ENCODE measurements around the gene REPS1. TPM values are rescaled to one million over a fixed set of nuclear protein-coding genes. Genes with fewer than 3 reads are reported as not detected.

The REPS1 gene
- total and polyA plus RNA-seq, 7 donors = 13.0 to 23.9 (median 17.2) TPM

DNA sequence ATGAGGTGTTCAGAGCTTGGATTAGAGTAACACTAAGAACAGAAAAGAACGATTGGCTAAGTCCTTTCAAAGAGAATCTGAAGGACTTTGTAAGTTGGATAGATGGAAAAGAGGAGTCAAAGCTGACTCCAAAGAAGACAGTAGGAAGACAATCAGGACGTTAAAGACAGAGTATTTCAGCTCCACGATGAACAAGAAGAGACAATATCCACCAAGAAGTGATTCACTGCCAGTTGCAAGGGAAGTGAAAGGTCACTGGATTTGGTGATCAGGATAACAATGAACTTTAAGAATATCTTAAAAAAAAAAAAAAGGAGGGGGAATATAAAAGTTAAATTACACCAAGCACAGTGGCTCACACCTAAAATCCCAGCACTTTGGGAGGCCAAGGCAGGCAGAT lies 17.9 kb downstream of the REPS1 start:
- TF ChIP-seq, protein P1, sequence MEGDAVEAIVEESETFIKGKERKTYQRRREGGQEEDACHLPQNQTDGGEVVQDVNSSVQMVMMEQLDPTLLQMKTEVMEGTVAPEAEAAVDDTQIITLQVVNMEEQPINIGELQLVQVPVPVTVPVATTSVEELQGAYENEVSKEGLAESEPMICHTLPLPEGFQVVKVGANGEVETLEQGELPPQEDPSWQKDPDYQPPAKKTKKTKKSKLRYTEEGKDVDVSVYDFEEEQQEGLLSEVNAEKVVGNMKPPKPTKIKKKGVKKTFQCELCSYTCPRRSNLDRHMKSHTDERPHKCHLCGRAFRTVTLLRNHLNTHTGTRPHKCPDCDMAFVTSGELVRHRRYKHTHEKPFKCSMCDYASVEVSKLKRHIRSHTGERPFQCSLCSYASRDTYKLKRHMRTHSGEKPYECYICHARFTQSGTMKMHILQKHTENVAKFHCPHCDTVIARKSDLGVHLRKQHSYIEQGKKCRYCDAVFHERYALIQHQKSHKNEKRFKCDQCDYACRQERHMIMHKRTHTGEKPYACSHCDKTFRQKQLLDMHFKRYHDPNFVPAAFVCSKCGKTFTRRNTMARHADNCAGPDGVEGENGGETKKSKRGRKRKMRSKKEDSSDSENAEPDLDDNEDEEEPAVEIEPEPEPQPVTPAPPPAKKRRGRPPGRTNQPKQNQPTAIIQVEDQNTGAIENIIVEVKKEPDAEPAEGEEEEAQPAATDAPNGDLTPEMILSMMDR (IDR thresholded peaks at IDR 0.05) = no peak
- Histone ChIP-seq H3K36me3 (ENCODE audit: insufficient read depth in 1 of 2, low read depth in 1 of 2) (no peaks in the 10 kb centered on the region), H3K27me3 (ENCODE audit: insufficient read depth in 3 of 3, low read length in 2 of 3) (no peaks in the 10 kb centered on the region), H3K9me3 (no peaks in the 10 kb centered on the region), H3K27ac (no peak overlapping the region), H3K4me1 (peaks cover 45% of the 10 kb centered on the region), H3K4me3 (no peak overlapping the region)
- no peak for ATAC-seq
- 60 to 67% (median 63%) methylated on average over 3 of the region's 3 CpGs for WGBS, 3 donors
- no peak for DNase-seq
- intact Hi-C loops (cut with DNase I) = no loop called here

DNA sequence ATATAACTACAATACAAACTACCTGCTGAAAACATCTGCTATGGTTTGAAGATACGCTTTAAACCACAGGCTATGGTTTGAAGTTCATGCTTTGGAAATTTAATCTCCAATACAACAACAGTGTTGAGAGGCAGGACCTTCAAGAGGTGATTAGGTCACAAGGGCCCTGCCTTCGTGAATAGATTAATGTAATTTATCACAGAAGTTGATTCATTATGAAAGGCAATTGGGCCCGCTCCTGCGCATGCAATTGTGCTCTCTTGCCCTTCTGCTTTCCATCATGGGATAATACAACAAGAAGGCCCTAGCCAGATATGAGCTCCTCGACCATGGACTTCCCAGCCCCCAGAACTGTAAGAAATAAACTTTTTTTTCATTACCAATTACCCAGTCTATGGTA lies 21.2 kb downstream of the REPS1 start:
- 81 to 89% (median 81%) methylated on average over 5 of the region's 5 CpGs for WGBS, 3 donors
- no peaks in the 10 kb centered on the region for H3K9me3 ChIP-seq
- no peaks in the 10 kb centered on the region for H3K36me3 ChIP-seq (ENCODE audit: insufficient read depth in 1 of 2, low read depth in 1 of 2)
- H3K27ac ChIP-seq = no peak overlapping the region
- ATAC-seq (no peak), DNase-seq (no peak)
- intact Hi-C loops (cut with DNase I) = no loop called here
- peaks cover 25% of the 10 kb centered on the region for H3K4me1 ChIP-seq
- H3K4me3 ChIP-seq = no peak overlapping the region
- TF ChIP-seq, protein P1 (IDR thresholded peaks at IDR 0.05) = no peak
- H3K27me3 ChIP-seq (ENCODE audit: insufficient read depth in 3 of 3, low read length in 2 of 3) = no peaks in the 10 kb centered on the region

DNA sequence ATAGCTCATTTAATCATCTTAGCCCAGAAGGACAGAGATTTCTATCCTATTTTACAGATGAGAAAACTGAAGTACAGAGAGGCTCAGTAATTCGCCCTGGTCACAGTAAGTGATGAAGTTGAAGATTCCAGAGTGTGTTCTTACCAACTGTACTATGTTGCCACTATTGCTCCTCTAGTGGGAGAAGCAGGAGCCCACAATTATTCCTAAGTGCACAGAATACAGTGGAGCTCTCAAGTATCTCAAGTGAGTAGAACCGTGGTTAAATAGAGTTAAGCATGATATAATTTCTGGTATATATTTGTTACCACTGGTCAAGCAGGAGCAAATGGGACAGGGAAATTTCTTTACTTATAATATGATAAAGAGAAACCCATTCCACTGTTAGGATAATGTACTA lies 22.1 kb downstream of the REPS1 start:
- DNase-seq (no peak), ATAC-seq (no peak)
- H3K4me1 ChIP-seq = peaks cover 16% of the 10 kb centered on the region
- intact Hi-C loops (cut with DNase I) = no loop called here
- 89 to 97% (median 95%) methylated on average over 2 of the region's 2 CpGs for WGBS, 3 donors
- TF ChIP-seq, protein P1 (IDR thresholded peaks at IDR 0.05) = no peak
- H3K9me3 ChIP-seq = no peaks in the 10 kb centered on the region
- no peaks in the 10 kb centered on the region for H3K27me3 ChIP-seq (ENCODE audit: insufficient read depth in 3 of 3, low read length in 2 of 3)
- no peaks in the 10 kb centered on the region for H3K36me3 ChIP-seq (ENCODE audit: insufficient read depth in 1 of 2, low read depth in 1 of 2)
- H3K4me3 ChIP-seq = no peak overlapping the region
- H3K27ac ChIP-seq = no peak overlapping the region

GRCh38 chr6:138965291-138965874 lies 22.7 kb downstream of the REPS1 start:
- no peak overlapping the region for H3K4me3 ChIP-seq
- peaks cover 10% of the 10 kb centered on the region for H3K4me1 ChIP-seq
- H3K9me3 ChIP-seq = no peaks in the 10 kb centered on the region
- DNase-seq (no peak), ATAC-seq (no peak)
- TF ChIP-seq, protein P1 (IDR thresholded peaks at IDR 0.05) = no peak
- intact Hi-C loops (cut with DNase I) = no loop called here
- no peaks in the 10 kb centered on the region for H3K27me3 ChIP-seq (ENCODE audit: insufficient read depth in 3 of 3, low read length in 2 of 3)
- no peaks in the 10 kb centered on the region for H3K36me3 ChIP-seq (ENCODE audit: insufficient read depth in 1 of 2, low read depth in 1 of 2)
- 91 to 95% (median 94%) methylated on average over 4 of the region's 4 CpGs for WGBS, 3 donors
- no peak overlapping the region for H3K27ac ChIP-seq

- intact Hi-C loops (cut with DNase I) = no loop called here
These were observed 24.0 kb downstream of the REPS1 start for GRCh38 chr6:138964012-138964411.

More at GRCh38 chr6:138964012-138964411, 24.0 kb downstream of the REPS1 start:
- H3K36me3 ChIP-seq (ENCODE audit: insufficient read depth in 1 of 2, low read depth in 1 of 2) = no peaks in the 10 kb centered on the region
- DNase-seq (no peak), ATAC-seq (no peak)
- H3K4me1 ChIP-seq = peaks cover 10% of the 10 kb centered on the region
- no peaks in the 10 kb centered on the region for H3K27me3 ChIP-seq (ENCODE audit: insufficient read depth in 3 of 3, low read length in 2 of 3)
- TF ChIP-seq, protein P1 (IDR thresholded peaks at IDR 0.05) = no peak
- H3K9me3 ChIP-seq = no peaks in the 10 kb centered on the region
- 96 to 99% (median 98%) methylated on average over 1 of the region's 1 CpG for WGBS, 3 donors
- H3K4me3 ChIP-seq = no peak overlapping the region
- no peak overlapping the region for H3K27ac ChIP-seq
